Ovary (tissue), 3 donors: Measurements from ENCODE around the gene UQCRHL.
A peak's percentile ranks its signal among the peaks of the same experiment; 100 is the strongest.

ENCODE experiments used
- CTCF ChIP-seq, 3 donors: fragments of 450-650 bp in 2 of 3; fragments of 200-600 bp in 1 of 3; IDR thresholded peaks; one replicate each; pipeline versions ENCODE4 v1.5.1 to v1.8.0; 2016 to 2022; ENCODE audit warnings: antibody characterized with exemption in 3 of 3, mild to moderate bottlenecking in 1 of 3
- POLR2A ChIP-seq: fragments of 450-650 bp; IDR thresholded peaks from one replicate; pipeline ENCODE4 v1.6.1; 2017; ENCODE audit warnings: antibody characterized with exemption, mild to moderate bottlenecking, moderate library complexity
- donor health status: DM: no; HTN: no; CAD: no.

DNA sequence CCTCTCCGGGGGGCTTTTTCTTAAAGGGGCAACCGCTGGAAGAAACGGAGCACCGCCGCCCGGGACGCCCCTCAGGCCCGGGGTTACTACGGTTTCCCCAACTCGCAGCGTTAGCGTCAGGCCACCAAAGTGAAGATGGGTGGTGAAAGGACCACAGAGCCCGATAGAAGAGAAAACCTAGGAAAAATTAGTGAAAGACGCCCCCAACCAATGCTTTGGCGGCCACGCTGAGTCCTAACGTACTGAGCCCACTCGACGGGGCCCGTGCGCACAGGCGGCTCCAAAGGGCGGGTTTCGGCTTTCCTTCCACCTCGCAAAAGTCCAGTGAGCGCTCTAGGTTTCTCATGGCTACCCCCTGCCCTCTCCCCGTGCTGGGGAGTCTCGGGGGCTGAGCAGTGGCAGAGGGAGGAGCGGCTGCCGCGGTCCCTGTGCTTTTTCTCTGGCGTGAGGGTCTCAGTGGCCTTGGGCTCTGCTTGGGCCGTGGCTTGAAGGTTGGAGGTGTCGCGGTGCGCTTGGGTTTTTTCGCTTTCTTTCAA is 27.8 kb upstream of the UQCRHL start:
- TF ChIP-seq POLR2A, result no peak
- peak in 1 of 3 donors; percentile 2 for TF ChIP-seq CTCF (IDR thresholded peaks at IDR 0.05)
